ENCODE data around the gene PGM1. TPM values are rescaled to one million over a fixed set of nuclear protein-coding genes. Genes with fewer than 3 reads are reported as not detected.

Gene PGM1
- total and polyA plus RNA-seq, 2 of the 13 experiments (the other 11 are each of a cell fraction or from before 2014, with no cell fraction given), result 51.6 to 105 TPM

GRCh38 chr1:63640633-63641567 lies 47.7 kb downstream of the PGM1 start (continued):
- TF ChIP-seq HOXA7 (CRISPR knock-in tag; IDR thresholded peaks at IDR 0.05) (no peak), KAT7 (CRISPR knock-in tag; IDR thresholded peaks at IDR 0.05; ENCODE audit: borderline replicate concordance) (no peak), ZNF431 (CRISPR knock-in tag; IDR thresholded peaks at IDR 0.05; ENCODE audit: borderline replicate concordance, low read depth) (no peak), ZNF235 (CRISPR knock-in tag; IDR thresholded peaks at IDR 0.05; ENCODE audit: borderline replicate concordance) (no peak), ZNF777 (CRISPR knock-in tag; IDR thresholded peaks at IDR 0.05) (no peak), E2F5 (CRISPR knock-in tag; conservative IDR thresholded peaks at IDR 0.05) (no peak), ZSCAN21 (CRISPR knock-in tag; IDR thresholded peaks at IDR 0.05; ENCODE audit: borderline replicate concordance) (no peak), ZNF343 (CRISPR knock-in tag; IDR thresholded peaks at IDR 0.05) (no peak), HNRNPUL1 (IDR thresholded peaks at IDR 0.05; ENCODE audit: low read depth, low read length) (no peak), REXO4 (CRISPR knock-in tag; IDR thresholded peaks at IDR 0.05; ENCODE audit: borderline replicate concordance) (no peak), CCAR2 (optimal IDR thresholded peaks at IDR 0.05; ENCODE audit: low read depth, low read length) (no peak), ZNF367 (CRISPR knock-in tag; IDR thresholded peaks at IDR 0.05; ENCODE audit: borderline replicate concordance) (no peak), CREB3 (CRISPR knock-in tag; IDR thresholded peaks at IDR 0.05) (no peak), ZNF768 (CRISPR knock-in tag; IDR thresholded peaks at IDR 0.05) (no peak), NONO (IDR thresholded peaks at IDR 0.05) (no peak), NONO (CRISPR knock-in tag; conservative IDR thresholded peaks at IDR 0.05) (no peak), MED8 (CRISPR knock-in tag; IDR thresholded peaks at IDR 0.05; ENCODE audit: insufficient replicate concordance) (no peak), RFX1 (IDR thresholded peaks at IDR 0.05) (no peak), GATA4 (IDR thresholded peaks at IDR 0.05; ENCODE audit: borderline replicate concordance, low read depth) (peak; percentile 13; the same call in 1 of the 2 replicates), REPIN1 (CRISPR knock-in tag; IDR thresholded peaks at IDR 0.05; ENCODE audit: borderline replicate concordance, low read depth) (no peak), GABPB1 (CRISPR knock-in tag; IDR thresholded peaks at IDR 0.05) (no peak), ZNF17 (CRISPR knock-in tag; IDR thresholded peaks at IDR 0.05) (no peak), ZNF512B (CRISPR knock-in tag; IDR thresholded peaks at IDR 0.05; ENCODE audit: borderline replicate concordance) (no peak), TFE3 (CRISPR knock-in tag; IDR thresholded peaks at IDR 0.05) (peak; percentile 38), ZNF253 (CRISPR knock-in tag; IDR thresholded peaks at IDR 0.05; ENCODE audit: borderline replicate concordance) (no peak)

Measured in HepG2 (cell line).